Activated CD8-positive, alpha-beta T cell treated with anti-CD3 and anti-CD28 coated beads for 36 hours (primary cell): ENCODE data around the gene PRKAB1. TPM values are rescaled to one million over a fixed set of nuclear protein-coding genes. Genes with fewer than 3 reads are reported as not detected.

Experiments
- ATAC-seq: fragments of 200-7000 bp; cut with Tn5 transposase; one replicate; pipeline ENCODE4 v1.10.0; 2021; ENCODE audit warnings: mild to moderate bottlenecking, moderate library complexity
- CTCF ChIA-PET: fragments of 350-600 bp; sonication (Branson Sonifier 250); formaldehyde crosslinking; loops from one replicate; lab custom pipeline; 2021; ENCODE audit warnings: antibody characterized with exemption; lab: Charles Lee
- POLR2A ChIA-PET: fragments of 350-600 bp; sonication (Branson Sonifier 250); formaldehyde crosslinking; loops from one replicate; lab custom pipeline; 2021; ENCODE audit warnings: antibody characterized with exemption; lab: Charles Lee
- DNase-seq: peaks from one replicate; pipeline ENCODE4 v3.0.0-alpha.2; 2020
- H3K27ac Mint-ChIP-seq: one replicate; pipeline ENCODE4 v1.8.0; 2021; ENCODE audit warnings: mild to moderate bottlenecking, mixed read lengths
- H3K27me3 Mint-ChIP-seq: one replicate; pipeline ENCODE4 v1.8.0; 2021; ENCODE audit warnings: mixed read lengths
- H3K36me3 Mint-ChIP-seq: one replicate; pipeline ENCODE4 v1.8.0; 2021; ENCODE audit warnings: low read depth, mixed read lengths
- H3K4me1 Mint-ChIP-seq: one replicate; pipeline ENCODE4 v1.8.0; 2021; ENCODE audit warnings: low read depth, mixed read lengths
- H3K4me3 Mint-ChIP-seq: one replicate; pipeline ENCODE4 v1.8.0; 2021; ENCODE audit warnings: mild to moderate bottlenecking, moderate library complexity, mixed read lengths
- H3K9me3 Mint-ChIP-seq: one replicate; pipeline ENCODE4 v1.8.0; 2021; ENCODE audit warnings: mixed read lengths
- CTCF ChIP-seq: fragments of 200-600 bp; IDR thresholded peaks from one replicate; pipeline ENCODE4 v1.8.0; 2022; ENCODE audit warnings: antibody characterized with exemption, mild to moderate bottlenecking
- intact Hi-C: fragments of 100-400 bp; cut with micrococcal nuclease; formaldehyde crosslinking; loops from one replicate; pipeline ENCODE4 v1.10.0; 2022
- total RNA-seq, 2 experiments: library from RNA; stranded (reverse); gene quantifications; one replicate each; pipeline ENCODE4 v1.2.3, GENCODE V29; 2021

Gene PRKAB1
- total RNA-seq, 2 experiments from 2014 or later, result 21.0 to 24.8 TPM

- H3K9me3 Mint-ChIP-seq, result no peaks in the 10 kb centered on the region
- intact Hi-C loops, result no loop called here
- no peak for TF ChIP-seq CTCF
Measured at GRCh38 chr12:119627019-119627643, 40.8 kb upstream of the PRKAB1 start.

GRCh38 chr12:119627686-119628085 lies 40.2 kb upstream of the PRKAB1 start:
- Mint-ChIP-seq H3K9me3 (no peaks in the 10 kb centered on the region), H3K27me3 (peaks cover 14% of the 10 kb centered on the region), H3K36me3 (no peaks in the 10 kb centered on the region), H3K27ac (no peak overlapping the region), H3K4me1 (no peaks in the 10 kb centered on the region), H3K4me3 (no peak overlapping the region)
- DNase-seq, result no peak
- POLR2A ChIA-PET, result no interaction called here
- no peak for TF ChIP-seq CTCF
- ATAC-seq, result no peak
- intact Hi-C loops, result no loop called here
- CTCF ChIA-PET, result interaction anchor here (1.2 kb wide), 1 partner anchor 21 kb away, joined by 3 read pairs; no protein-coding TSS in a partner anchor

More at GRCh38 chr12:119627019-119627643, 40.8 kb upstream of the PRKAB1 start:
- no peak for ATAC-seq
- no peak overlapping the region for H3K27ac Mint-ChIP-seq
- no peaks in the 10 kb centered on the region for H3K4me1 Mint-ChIP-seq
- H3K27me3 Mint-ChIP-seq, result peaks cover 14% of the 10 kb centered on the region
- no peaks in the 10 kb centered on the region for H3K36me3 Mint-ChIP-seq
- DNase-seq, result no peak
- ChIA-PET CTCF (interaction anchor here (1.2 kb wide), 1 partner anchor 21 kb away, joined by 3 read pairs; no protein-coding TSS in a partner anchor), POLR2A (no interaction called here)
- no peak overlapping the region for H3K4me3 Mint-ChIP-seq

- H3K4me3 Mint-ChIP-seq, result no peak overlapping the region
- H3K36me3 Mint-ChIP-seq, result no peaks in the 10 kb centered on the region
- ChIA-PET POLR2A (no interaction called here), CTCF (interaction anchor here (0.7 kb wide), 1 partner anchor 13 kb away, joined by 3 read pairs; no protein-coding TSS in a partner anchor)
- no peak for ATAC-seq
- no peaks in the 10 kb centered on the region for H3K4me1 Mint-ChIP-seq
- intact Hi-C loops, result no loop called here
- no peaks in the 10 kb centered on the region for H3K9me3 Mint-ChIP-seq
- peaks cover 10% of the 10 kb centered on the region for H3K27me3 Mint-ChIP-seq
- no peak for DNase-seq
- H3K27ac Mint-ChIP-seq, result no peak overlapping the region
- no peak for TF ChIP-seq CTCF
Measured at GRCh38 chr12:119630223-119630780, 37.6 kb upstream of the PRKAB1 start.

GRCh38 chr12:119630962-119631550 lies 36.9 kb upstream of the PRKAB1 start:
- TF ChIP-seq CTCF, result no peak
- ATAC-seq (no peak), DNase-seq (no peak)
- peaks cover 14% of the 10 kb centered on the region for H3K27me3 Mint-ChIP-seq
- H3K27ac Mint-ChIP-seq, result no peak overlapping the region
- H3K4me1 Mint-ChIP-seq, result no peaks in the 10 kb centered on the region
- POLR2A ChIA-PET, result no interaction called here
- CTCF ChIA-PET, result interaction anchor here (0.7 to 1.3 kb wide), 3 partner anchors 12 to 187 kb away, joined by 3 to 4 read pairs (median 3); no protein-coding TSS in a partner anchor
- intact Hi-C loops, result no loop called here
- H3K4me3 Mint-ChIP-seq, result no peak overlapping the region
- no peaks in the 10 kb centered on the region for H3K36me3 Mint-ChIP-seq
- no peaks in the 10 kb centered on the region for H3K9me3 Mint-ChIP-seq
